Superior temporal gyrus (tissue), 1 donor: ENCODE results near the gene JAGN1.
A peak's percentile ranks its signal among the peaks of the same experiment; 100 is the strongest.
"Not testable (repeated sequence)": the region's sequence is repeated elsewhere in the genome, so short reads cannot be mapped to it uniquely, and the experiment has no call there.

Source experiments
- DNase-seq: peaks from one replicate; pipeline ENCODE4 v3.0.0-alpha.2; 2016; ENCODE audit errors: extremely low spot score

JAGN1 gene

GRCh38 chr3:9917820-9918219 is 27.4 kb downstream of the JAGN1 start:
- DNase-seq = no peak

- no peak for DNase-seq
Observed at GRCh38 chr3:9918261-9919038, 28.0 kb downstream of the JAGN1 start.

- DNase-seq = no peak
Observed at GRCh38 chr3:9928158-9928557, 37.7 kb downstream of the JAGN1 start.

DNA sequence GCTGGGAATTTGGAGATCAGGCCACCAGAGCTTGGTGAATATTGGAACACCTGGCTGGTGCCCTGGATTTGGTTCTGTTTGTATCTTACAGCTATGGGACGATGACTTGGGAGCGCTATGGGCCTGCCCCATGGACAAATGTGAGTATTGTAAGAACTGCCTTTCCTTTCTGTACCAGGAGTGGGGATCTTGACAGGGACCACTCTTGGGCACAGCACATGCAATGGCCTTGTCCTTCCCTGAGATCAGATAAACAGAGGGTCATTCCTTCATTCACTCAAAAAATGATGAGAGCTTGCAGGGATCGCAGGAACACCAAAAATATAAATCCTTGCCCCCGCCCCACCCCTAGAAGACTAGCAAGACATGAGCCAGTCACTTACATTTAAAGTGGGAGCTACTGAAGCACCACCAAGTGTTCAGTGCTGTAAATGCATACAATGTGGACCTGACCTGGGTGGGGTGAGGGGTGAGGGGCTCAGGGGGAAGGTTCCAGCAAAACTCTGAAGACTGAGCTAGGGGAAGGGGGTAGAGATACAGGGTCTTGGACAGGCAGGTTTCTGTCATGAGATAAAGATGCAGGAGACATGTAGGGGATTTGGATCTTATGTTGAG is 40.5 kb downstream of the JAGN1 start:
- DNase-seq = no peak

DNA sequence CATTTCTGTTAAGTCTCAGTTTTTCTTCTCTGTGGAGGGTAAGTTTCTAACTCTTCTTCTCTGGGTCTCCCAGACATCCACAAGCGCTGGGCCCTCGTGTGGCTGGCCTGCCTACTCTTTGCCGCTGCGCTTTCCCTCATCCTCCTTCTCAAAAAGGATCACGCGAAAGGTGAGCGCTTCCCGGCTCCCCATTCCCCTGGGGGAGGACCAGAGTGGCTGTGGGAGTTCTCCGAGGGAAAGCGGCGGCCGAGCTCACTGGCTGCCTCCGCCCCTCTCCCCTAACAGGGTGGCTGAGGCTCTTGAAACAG is 42.1 kb downstream of the JAGN1 start:
- no peak for DNase-seq

DNA sequence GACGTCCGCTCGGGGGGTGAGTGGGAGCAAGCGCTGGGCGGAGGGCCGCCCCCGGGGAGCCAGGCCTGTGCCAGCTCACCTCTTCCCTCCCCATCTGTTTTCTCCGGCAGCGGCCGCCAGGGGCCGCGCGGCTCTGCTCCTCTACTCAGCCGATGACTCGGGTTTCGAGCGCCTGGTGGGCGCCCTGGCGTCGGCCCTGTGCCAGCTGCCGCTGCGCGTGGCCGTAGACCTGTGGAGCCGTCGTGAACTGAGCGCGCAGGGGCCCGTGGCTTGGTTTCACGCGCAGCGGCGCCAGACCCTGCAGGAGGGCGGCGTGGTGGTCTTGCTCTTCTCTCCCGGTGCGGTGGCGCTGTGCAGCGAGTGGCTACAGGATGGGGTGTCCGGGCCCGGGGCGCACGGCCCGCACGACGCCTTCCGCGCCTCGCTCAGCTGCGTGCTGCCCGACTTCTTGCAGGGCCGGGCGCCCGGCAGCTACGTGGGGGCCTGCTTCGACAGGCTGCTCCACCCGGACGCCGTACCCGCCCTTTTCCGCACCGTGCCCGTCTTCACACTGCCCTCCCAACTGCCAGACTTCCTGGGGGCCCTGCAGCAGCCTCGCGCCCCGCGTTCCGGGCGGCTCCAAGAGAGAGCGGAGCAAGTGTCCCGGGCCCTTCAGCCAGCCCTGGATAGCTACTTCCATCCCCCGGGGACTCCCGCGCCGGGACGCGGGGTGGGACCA is 42.6 kb downstream of the JAGN1 start:
- DNase-seq = peak; percentile 58

GRCh38 chr3:9933561-9934234 is 43.3 kb downstream of the JAGN1 start, which contains the start of gene CRELD1:
Gene CRELD1 (plus strand): TSS chr3:9933834. CDS start chr3:9934439, 605 bp downstream.
- peak; percentile 98 for DNase-seq

- no peak for DNase-seq
Observed at GRCh38 chr3:9934235-9934621, 43.8 kb downstream of the JAGN1 start.

DNA sequence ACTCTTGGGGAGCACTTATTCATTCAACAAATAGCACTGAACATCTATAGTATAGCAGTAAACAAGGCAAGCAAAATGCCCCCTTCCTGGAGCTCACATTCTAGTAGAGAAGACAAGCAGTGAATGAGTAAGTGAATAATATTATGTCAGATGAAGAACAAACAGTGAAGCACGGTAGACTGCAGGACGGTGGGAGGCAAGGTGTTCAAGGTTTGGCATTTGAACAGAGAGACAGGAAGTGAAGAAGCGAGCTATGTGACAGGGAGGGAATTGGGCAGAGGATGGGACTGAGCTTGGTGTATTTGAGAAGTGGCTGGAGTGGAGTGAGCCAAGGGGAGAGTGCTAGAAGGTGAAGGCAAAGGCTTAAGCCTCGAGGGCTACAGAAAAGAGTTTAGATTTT is 44.6 kb downstream of the JAGN1 start:
- no peak for DNase-seq

- no peak for DNase-seq
Observed at GRCh38 chr3:9935966-9936510, 45.6 kb downstream of the JAGN1 start.

- no peak for DNase-seq
Observed at GRCh38 chr3:9937486-9938238, 47.3 kb downstream of the JAGN1 start.

- no peak for DNase-seq
Observed at GRCh38 chr3:9938966-9939365, 48.6 kb downstream of the JAGN1 start.

- DNase-seq = not testable (repeated sequence)
Observed at GRCh38 chr3:9939906-9940305, 49.5 kb downstream of the JAGN1 start.

- no peak for DNase-seq
Observed at GRCh38 chr3:9940746-9941145, 50.3 kb downstream of the JAGN1 start.

DNA sequence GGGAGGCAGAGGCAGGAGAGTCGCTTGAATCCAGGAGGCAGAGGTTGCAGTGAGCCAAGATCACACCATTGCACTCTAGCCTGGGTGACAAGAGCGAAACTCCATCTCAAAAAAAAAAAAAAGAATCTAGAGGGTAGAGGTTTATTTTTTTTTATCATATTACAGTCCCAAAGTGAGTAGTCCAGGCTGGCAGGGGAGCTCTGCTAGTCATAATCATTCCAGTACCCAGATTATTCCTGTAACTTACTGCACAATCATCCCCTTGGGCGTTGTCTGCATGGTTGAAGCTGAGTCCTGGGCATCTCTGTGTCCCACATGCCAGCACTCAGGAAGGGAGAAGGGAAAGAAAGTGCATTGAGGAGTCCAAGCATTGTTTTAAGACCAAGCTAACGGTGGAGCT is 51.8 kb downstream of the JAGN1 start:
- no peak for DNase-seq

GRCh38 chr3:9942934-9943690 is 52.7 kb downstream of the JAGN1 start:
- DNase-seq = no peak
